PFSK-1 (cell line): ENCODE data around the gene GPN1.

Experiments
- FOXP2 ChIP-seq: optimal IDR thresholded peaks from 2 replicates; pipeline ENCODE3; 2011; ENCODE audit warnings: borderline replicate concordance, control low read depth, inconsistent platforms; ENCODE audit not compliant: insufficient read depth; ENCODE audit errors: extremely low read length, extremely low read depth
- POLR2AphosphoS5 ChIP-seq: IDR thresholded peaks from 2 replicates; pipeline ENCODE4 v1.6.1; 2012; ENCODE audit warnings: low read depth, mild to moderate bottlenecking, control low read depth, low read length, moderate library complexity
- REST ChIP-seq, 2 experiments: IDR thresholded peaks; 2 replicates each; pipeline versions ENCODE4 v1.6.1 to v1.8.0; 2011 to 2012; ENCODE audit warnings: low read depth in 2 of 2, low read length in 2 of 2, control low read depth in 1 of 2, inconsistent platforms in 1 of 2, mild to moderate bottlenecking in 1 of 2, moderate library complexity in 1 of 2; ENCODE audit not compliant: insufficient read depth in 1 of 2
- SIN3A ChIP-seq: IDR thresholded peaks from 2 replicates; pipeline ENCODE4 v1.6.1; 2012; ENCODE audit warnings: mild to moderate bottlenecking, low read length, moderate library complexity, borderline replicate concordance; ENCODE audit not compliant: insufficient read depth
- TAF1 ChIP-seq: IDR thresholded peaks from 2 replicates; pipeline ENCODE4 v1.6.1; 2012; ENCODE audit warnings: low read length, control low read depth, borderline replicate concordance; ENCODE audit not compliant: insufficient read depth

The GPN1 gene

GRCh38 chr2:27681841-27682240, 53.0 kb downstream of the GPN1 start:
- no peak for TF ChIP-seq FOXP2

GRCh38 chr2:27683390-27684071, 54.7 kb downstream of the GPN1 start:
- TF ChIP-seq SIN3A (no peak), REST (IDR thresholded peaks at IDR 0.05; ENCODE audit: insufficient read depth in 1 of 2, low read depth in 2 of 2, low read length in 2 of 2) (no peak), FOXP2 (no peak), POLR2AphosphoS5 (no peak), TAF1 (no peak)

GRCh38 chr2:27685577-27685976, 56.7 kb downstream of the GPN1 start:
- no peak for TF ChIP-seq REST (IDR thresholded peaks at IDR 0.05; ENCODE audit: insufficient read depth in 1 of 2, low read depth in 2 of 2, low read length in 2 of 2)

- TF ChIP-seq FOXP2 (no peak), REST (IDR thresholded peaks at IDR 0.05; ENCODE audit: insufficient read depth in 1 of 2, low read depth in 2 of 2, low read length in 2 of 2) (no peak), POLR2AphosphoS5 (no peak), SIN3A (no peak)
These were observed 58.4 kb downstream of the GPN1 start for GRCh38 chr2:27687232-27687631.

- no peak for TF ChIP-seq POLR2AphosphoS5
- no peak for TF ChIP-seq FOXP2
- no peak for TF ChIP-seq REST (IDR thresholded peaks at IDR 0.05; ENCODE audit: insufficient read depth in 1 of 2, low read depth in 2 of 2, low read length in 2 of 2)
These were observed 60.6 kb downstream of the GPN1 start for GRCh38 chr2:27689424-27689823.

- no peak for TF ChIP-seq REST (IDR thresholded peaks at IDR 0.05; ENCODE audit: insufficient read depth in 1 of 2, low read depth in 2 of 2, low read length in 2 of 2)
- no peak for TF ChIP-seq POLR2AphosphoS5
- TF ChIP-seq FOXP2: no peak
- TF ChIP-seq SIN3A: no peak
- no peak for TF ChIP-seq TAF1
These were observed 61.2 kb downstream of the GPN1 start for GRCh38 chr2:27690052-27690451.
